B cell (primary cell): ENCODE results near the gene GNPDA1. TPM values are rescaled to one million over a fixed set of nuclear protein-coding genes. Genes with fewer than 3 reads are reported as not detected.

ENCODE experiments used
- ATAC-seq: fragments of 200-7000 bp; cut with Tn5 transposase; one replicate; pipeline ENCODE4 v1.10.0; 2021; ENCODE audit warnings: low read depth, mild to moderate bottlenecking, moderate number of reproducible peaks, moderate library complexity
- CTCF ChIA-PET: fragments of 350-600 bp; sonication (Branson Sonifier 250); formaldehyde crosslinking; loops from one replicate; lab custom pipeline; 2021; ENCODE audit warnings: antibody characterized with exemption, inconsistent platforms; lab: Charles Lee
- POLR2A ChIA-PET: fragments of 350-600 bp; sonication (Branson Sonifier 250); formaldehyde crosslinking; loops from one replicate; lab custom pipeline; 2021; ENCODE audit warnings: antibody characterized with exemption; lab: Charles Lee
- DNase-seq: peaks from one replicate; pipeline ENCODE4 v3.0.0; 2013
- H2AFZ ChIP-seq: 2 replicates; pipeline ENCODE4 v1.6.1; 2012; ENCODE audit warnings: mild to moderate bottlenecking, low read depth, low read length; ENCODE audit not compliant: insufficient read depth, poor library complexity, severe bottlenecking
- H3K27ac ChIP-seq, 2 donors: 1 replicate in 1 of 2; 2 replicates in 1 of 2; pipeline ENCODE4 v1.5.1; 2012 to 2013; ENCODE audit warnings: low read length in 2 of 2, mild to moderate bottlenecking in 2 of 2, moderate library complexity in 1 of 2
- H3K27me3 ChIP-seq, 4 experiments: fragments of 200-600 bp in 1 of 4; sonication (generic) in 1 of 4; replicated peaks in 1 of 4; 1 replicate in 2 of 4; 2 replicates in 2 of 4; pipeline versions ENCODE4 v1.6.1 to v1.7.0; 2013 to 2016; ENCODE audit warnings: low read length in 3 of 4, mild to moderate bottlenecking in 2 of 4, mixed read lengths in 1 of 4, moderate library complexity in 1 of 4; ENCODE audit not compliant: insufficient read depth in 4 of 4, control insufficient read depth in 3 of 4; ENCODE audit errors: control extremely low read depth in 1 of 4
- H3K36me3 ChIP-seq, 2 experiments: replicated peaks in 1 of 2; 1 replicate in 1 of 2; 2 replicates in 1 of 2; pipeline versions ENCODE4 v1.6.1 to v1.7.1; 2013; ENCODE audit warnings: low read length in 1 of 2; ENCODE audit not compliant: insufficient read depth in 2 of 2, control insufficient read depth in 1 of 2; ENCODE audit errors: control extremely low read depth in 1 of 2, extremely low read depth in 1 of 2
- H3K4me1 ChIP-seq, 2 donors: fragments of 200-600 bp in 1 of 2; sonication (generic) in 1 of 2; 1 replicate in 1 of 2; 2 replicates in 1 of 2; pipeline versions ENCODE4 v1.5.1 to v1.6.1; 2013 to 2017; ENCODE audit warnings: low read length in 2 of 2; ENCODE audit not compliant: control insufficient read depth in 2 of 2, insufficient read depth in 2 of 2
- H3K4me2 ChIP-seq: replicated peaks from 2 replicates; pipeline ENCODE3; 2012; ENCODE audit warnings: mild to moderate bottlenecking, low read depth, low read length; ENCODE audit not compliant: poor library complexity, severe bottlenecking
- H3K4me3 ChIP-seq, 5 experiments: fragments of 200-600 bp in 1 of 5; sonication (generic) in 1 of 5; 1 replicate in 3 of 5; 2 replicates in 2 of 5; pipeline versions ENCODE4 v1.5.1 to v1.7.0; 2011 to 2016; ENCODE audit warnings: low read length in 4 of 5, mild to moderate bottlenecking in 4 of 5, low read depth in 2 of 5, control low read depth in 1 of 5, moderate library complexity in 1 of 5; ENCODE audit not compliant: insufficient read depth in 1 of 5; ENCODE audit errors: control extremely low read depth in 1 of 5, extremely low read depth in 1 of 5
- H3K79me2 ChIP-seq: fragments of 200-600 bp; sonication (generic); one replicate; pipeline ENCODE4 v1.6.0; 2016; ENCODE audit warnings: low read length; ENCODE audit not compliant: control insufficient read depth, insufficient read depth
- H3K9ac ChIP-seq: fragments of 200-600 bp; sonication (generic); 2 replicates; pipeline ENCODE4 v1.6.1; 2017; ENCODE audit warnings: mild to moderate bottlenecking, low read length, moderate library complexity
- H3K9me3 ChIP-seq, 3 donors: one replicate each; pipeline versions ENCODE4 v1.6.1 to v1.7.1; 2013; ENCODE audit warnings: low read length in 2 of 3; ENCODE audit not compliant: control insufficient read depth in 2 of 3, insufficient read depth in 1 of 3; ENCODE audit errors: control extremely low read depth in 1 of 3
- H4K20me1 ChIP-seq: 2 replicates; pipeline ENCODE4 v1.6.0; 2012; ENCODE audit warnings: mild to moderate bottlenecking, low read length; ENCODE audit not compliant: insufficient read depth, control insufficient read depth, poor library complexity, severe bottlenecking
- H3K27ac Mint-ChIP-seq: one replicate; pipeline ENCODE4 v1.8.0; 2021; ENCODE audit warnings: mixed read lengths
- H3K27me3 Mint-ChIP-seq: one replicate; pipeline ENCODE4 v1.8.0; 2021; ENCODE audit warnings: mixed read lengths
- H3K4me1 Mint-ChIP-seq: one replicate; pipeline ENCODE4 v1.8.0; 2021; ENCODE audit warnings: mixed read lengths
- H3K4me3 Mint-ChIP-seq: one replicate; pipeline ENCODE4 v1.8.0; 2021; ENCODE audit warnings: mixed read lengths
- H3K9me3 Mint-ChIP-seq: one replicate; pipeline ENCODE4 v1.8.0; 2022; ENCODE audit warnings: mixed read lengths; ENCODE audit not compliant: insufficient read depth
- EZH2 ChIP-seq: IDR thresholded peaks from 2 replicates; pipeline ENCODE4 v1.6.1; 2012; ENCODE audit warnings: borderline replicate concordance, low read depth, mild to moderate bottlenecking, moderate library complexity, low read length; ENCODE audit not compliant: insufficient read depth, poor library complexity, severe bottlenecking
- WGBS: methylation state at CpG from one replicate; pipeline ENCODE4 v1.1.5; 2013; ENCODE audit warnings: missing lambda C conversion rate; ENCODE audit not compliant: insufficient coverage; 5-methylcytosine and 5-hydroxymethylcytosine counted together
- intact Hi-C: fragments of 100-400 bp; cut with micrococcal nuclease; formaldehyde crosslinking; loops from one replicate; pipeline ENCODE4 v1.10.0; 2022
- polyA plus RNA-seq: library from polyadenylated mRNA; depleted of rRNA; stranded (reverse); fragments of >200 nt; gene quantifications from 2 replicates; pipeline ENCODE4 v1.2.3, GENCODE V29; 2012
- total RNA-seq, 2 donors: library from RNA; stranded (reverse); fragments of 120-200 nt in 1 of 2; gene quantifications; 1 replicate in 1 of 2; 2 replicates in 1 of 2; pipeline versions ENCODE4 v1.2.3 to v1.2.4, GENCODE V29; 2013 to 2022
- TF ChIP-seq, protein P1 (sequence below): fragments of 200-600 bp; IDR thresholded peaks from one replicate; pipeline ENCODE4 v1.8.0; 2022; ENCODE audit warnings: antibody characterized with exemption, mild to moderate bottlenecking

Gene GNPDA1
- total and polyA plus RNA-seq, 2 donors (not counting 1 experiment from before 2014, with no cell fraction given), result 3.1 to 12.1 TPM

- H3K4me3 ChIP-seq, result no peak overlapping the region
- H3K9ac ChIP-seq, result no peak overlapping the region
- no peak overlapping the region for H2AFZ ChIP-seq
- ATAC-seq, result no peak
- no CpG with 5 or more reads among the region's 1 CpG for WGBS
- Mint-ChIP-seq H3K27ac (no peak overlapping the region), H3K4me1 (peaks cover 6% of the 10 kb centered on the region), H3K27me3 (peaks cover 19% of the 10 kb centered on the region), H3K9me3 (no peaks in the 10 kb centered on the region), H3K4me3 (no peak overlapping the region)
- H3K27ac ChIP-seq, result no peak overlapping the region
- peaks cover 0 to 2% (median 0%) of the 10 kb centered on the region in 4 experiments for H3K27me3 ChIP-seq
- H3K4me2 ChIP-seq, result no peak overlapping the region
- TF ChIP-seq, protein P1, sequence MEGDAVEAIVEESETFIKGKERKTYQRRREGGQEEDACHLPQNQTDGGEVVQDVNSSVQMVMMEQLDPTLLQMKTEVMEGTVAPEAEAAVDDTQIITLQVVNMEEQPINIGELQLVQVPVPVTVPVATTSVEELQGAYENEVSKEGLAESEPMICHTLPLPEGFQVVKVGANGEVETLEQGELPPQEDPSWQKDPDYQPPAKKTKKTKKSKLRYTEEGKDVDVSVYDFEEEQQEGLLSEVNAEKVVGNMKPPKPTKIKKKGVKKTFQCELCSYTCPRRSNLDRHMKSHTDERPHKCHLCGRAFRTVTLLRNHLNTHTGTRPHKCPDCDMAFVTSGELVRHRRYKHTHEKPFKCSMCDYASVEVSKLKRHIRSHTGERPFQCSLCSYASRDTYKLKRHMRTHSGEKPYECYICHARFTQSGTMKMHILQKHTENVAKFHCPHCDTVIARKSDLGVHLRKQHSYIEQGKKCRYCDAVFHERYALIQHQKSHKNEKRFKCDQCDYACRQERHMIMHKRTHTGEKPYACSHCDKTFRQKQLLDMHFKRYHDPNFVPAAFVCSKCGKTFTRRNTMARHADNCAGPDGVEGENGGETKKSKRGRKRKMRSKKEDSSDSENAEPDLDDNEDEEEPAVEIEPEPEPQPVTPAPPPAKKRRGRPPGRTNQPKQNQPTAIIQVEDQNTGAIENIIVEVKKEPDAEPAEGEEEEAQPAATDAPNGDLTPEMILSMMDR, result no peak
- TF ChIP-seq EZH2, result no peak
- no peaks in the 10 kb centered on the region for H4K20me1 ChIP-seq
- CTCF ChIA-PET, result no interaction called here
- intact Hi-C loops, result no loop called here
- no peak for DNase-seq
- no peaks in the 10 kb centered on the region for H3K79me2 ChIP-seq
- no peaks in the 10 kb centered on the region for H3K36me3 ChIP-seq
- POLR2A ChIA-PET, result no interaction called here
- H3K9me3 ChIP-seq, result no peaks in the 10 kb centered on the region
- no peaks in the 10 kb centered on the region for H3K4me1 ChIP-seq
Observed at GRCh38 chr5:142059304-142059940, 46.6 kb upstream of the GNPDA1 start.

DNA sequence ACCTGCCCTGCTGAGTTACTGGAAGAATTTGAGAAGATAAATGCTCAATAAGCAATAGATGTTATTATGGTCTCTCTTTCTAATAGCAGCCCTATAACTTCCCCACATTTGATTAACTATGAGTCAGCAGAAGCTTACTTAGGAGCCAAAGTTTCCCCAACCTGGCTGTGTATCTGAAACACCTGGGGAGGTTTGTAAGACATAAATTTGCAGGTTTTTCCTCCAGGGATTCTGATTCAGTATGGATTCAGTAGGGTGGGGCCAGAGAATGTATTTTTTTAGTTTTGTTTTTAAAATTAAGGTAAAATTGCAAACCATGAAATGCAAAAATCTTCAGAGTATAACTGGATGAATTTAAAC lies 44.9 kb upstream of the GNPDA1 start:
- peaks cover 0 to 2% (median 1%) of the 10 kb centered on the region in 4 experiments for H3K27me3 ChIP-seq
- H3K79me2 ChIP-seq, result no peaks in the 10 kb centered on the region
- TF ChIP-seq, protein P1, result no peak
- TF ChIP-seq EZH2, result no peak
- H3K36me3 ChIP-seq, result no peaks in the 10 kb centered on the region
- H3K4me1 Mint-ChIP-seq, result no peaks in the 10 kb centered on the region
- ChIA-PET POLR2A (no interaction called here), CTCF (no interaction called here)
- H3K27ac Mint-ChIP-seq, result no peak overlapping the region
- no peak overlapping the region for H3K4me3 Mint-ChIP-seq
- H3K4me3 ChIP-seq, result no peak overlapping the region
- H3K4me1 ChIP-seq, result no peaks in the 10 kb centered on the region
- H3K27me3 Mint-ChIP-seq, result peaks cover 20% of the 10 kb centered on the region
- no peaks in the 10 kb centered on the region for H3K9me3 Mint-ChIP-seq
- no peaks in the 10 kb centered on the region for H4K20me1 ChIP-seq
- intact Hi-C loops, result no loop called here
- no peak overlapping the region for H3K9ac ChIP-seq
- H3K9me3 ChIP-seq, result no peaks in the 10 kb centered on the region
- H2AFZ ChIP-seq, result no peak overlapping the region
- H3K27ac ChIP-seq, result no peak overlapping the region
- DNase-seq (no peak), ATAC-seq (no peak)
- H3K4me2 ChIP-seq, result no peak overlapping the region
